Fibroblast of lung (primary cell): ENCODE results near the gene GJB4.
"Not testable (repeated sequence)": the region's sequence is repeated elsewhere in the genome, so short reads cannot be mapped to it uniquely, and the experiment has no call there.

Experiments used
- CTCF ChIP-seq, 2 donors: IDR thresholded peaks in 1 of 2; conservative IDR thresholded peaks in 1 of 2; 1 replicate in 1 of 2; 2 replicates in 1 of 2; pipeline ENCODE4 v1.5.1; 2011 to 2012; ENCODE audit warnings: low read length in 2 of 2, control low read depth in 1 of 2, inconsistent platforms in 1 of 2, low read depth in 1 of 2, mild to moderate bottlenecking in 1 of 2
- EZH2 ChIP-seq: IDR thresholded peaks from 2 replicates; pipeline ENCODE4 v1.5.1; 2012; ENCODE audit warnings: low read length, control low read depth, mild to moderate bottlenecking; ENCODE audit errors: missing control alignments

DNA sequence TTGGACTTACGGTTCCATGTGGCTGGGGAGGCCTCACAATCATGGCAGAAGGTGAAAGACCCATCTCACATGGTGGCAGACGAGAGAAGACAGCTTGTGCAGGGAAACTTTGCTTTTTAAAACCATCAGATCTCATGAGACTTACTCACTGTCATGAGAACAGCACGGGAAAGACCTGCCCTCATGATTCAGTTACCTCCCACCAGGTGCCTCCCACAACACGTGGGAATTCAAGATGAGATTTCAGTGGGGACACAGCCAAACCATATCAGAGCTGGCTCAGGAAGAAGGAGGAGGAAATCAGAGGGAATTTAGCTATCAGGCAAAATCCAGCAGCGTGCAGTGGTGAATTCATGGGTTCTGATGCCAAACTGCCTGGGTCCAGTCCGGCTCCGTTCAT, 26.7 kb upstream of the GJB4 start:
- TF ChIP-seq CTCF (conservative IDR thresholded peaks at IDR 0.05 in 1 of 2, IDR thresholded peaks at IDR 0.05 in 1 of 2; ENCODE audit: low read depth in 1 of 2, low read length in 2 of 2); EZH2: not testable (repeated sequence)
